ENCODE results near the gene TBC1D22A. TPM values are rescaled to one million over a fixed set of nuclear protein-coding genes. Genes with fewer than 3 reads are reported as not detected.

Gene TBC1D22A
- total RNA-seq, 1 donor from 2014 or later = 41.0 TPM

DNA sequence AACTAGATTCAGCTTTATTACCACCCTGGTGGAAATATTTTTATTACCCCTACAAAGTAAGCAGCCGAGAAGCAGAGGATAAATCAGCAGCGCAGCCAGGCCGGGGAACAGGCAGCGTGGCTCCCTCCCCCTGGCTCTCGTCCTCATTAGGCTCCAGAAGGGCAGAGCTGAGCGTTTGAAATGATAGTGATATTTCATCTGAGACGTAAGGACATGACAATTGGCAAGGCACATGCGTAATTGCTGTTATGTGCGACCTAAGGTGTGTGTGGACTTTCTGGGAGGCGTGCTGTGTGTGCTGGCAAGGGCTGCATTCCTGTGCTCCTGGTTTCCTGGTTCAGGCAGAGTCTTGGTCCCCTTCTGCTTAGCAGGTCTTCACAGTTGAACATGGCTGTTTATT lies 247.8 kb downstream of the TBC1D22A start:
- Mint-ChIP-seq H3K9me3 (no peaks in the 10 kb centered on the region), H3K4me1 (no peaks in the 10 kb centered on the region)

GRCh38 chr22:47011131-47011858 lies 248.8 kb downstream of the TBC1D22A start:
- Mint-ChIP-seq H3K4me1 (no peaks in the 10 kb centered on the region), H3K4me3 (no peak overlapping the region), H3K27ac (no peak overlapping the region), H3K36me3 (ENCODE audit: low read depth) (peaks cover 2% of the 10 kb centered on the region), H3K27me3 (no peaks in the 10 kb centered on the region), H3K9me3 (no peaks in the 10 kb centered on the region)
- intact Hi-C loops (cut with micrococcal nuclease) = no loop called here
- no peak for DNase-seq

More for the DNA sequence above, 247.8 kb downstream of the TBC1D22A start:
- peaks cover 2% of the 10 kb centered on the region for H3K36me3 Mint-ChIP-seq (ENCODE audit: low read depth)
- H3K27ac Mint-ChIP-seq = no peak overlapping the region
- intact Hi-C loops (cut with micrococcal nuclease) = no loop called here
- no peak for DNase-seq
- no peak overlapping the region for H3K4me3 Mint-ChIP-seq
- no peaks in the 10 kb centered on the region for H3K27me3 Mint-ChIP-seq

GRCh38 chr22:47011859-47012258 lies 249.4 kb downstream of the TBC1D22A start:
- peaks cover 2% of the 10 kb centered on the region for H3K36me3 Mint-ChIP-seq (ENCODE audit: low read depth)
- no peaks in the 10 kb centered on the region for H3K27me3 Mint-ChIP-seq
- no peaks in the 10 kb centered on the region for H3K4me1 Mint-ChIP-seq
- no peak for DNase-seq
- H3K9me3 Mint-ChIP-seq = no peaks in the 10 kb centered on the region
- H3K27ac Mint-ChIP-seq = no peak overlapping the region
- no peak overlapping the region for H3K4me3 Mint-ChIP-seq
- intact Hi-C loops (cut with micrococcal nuclease) = no loop called here

DNA sequence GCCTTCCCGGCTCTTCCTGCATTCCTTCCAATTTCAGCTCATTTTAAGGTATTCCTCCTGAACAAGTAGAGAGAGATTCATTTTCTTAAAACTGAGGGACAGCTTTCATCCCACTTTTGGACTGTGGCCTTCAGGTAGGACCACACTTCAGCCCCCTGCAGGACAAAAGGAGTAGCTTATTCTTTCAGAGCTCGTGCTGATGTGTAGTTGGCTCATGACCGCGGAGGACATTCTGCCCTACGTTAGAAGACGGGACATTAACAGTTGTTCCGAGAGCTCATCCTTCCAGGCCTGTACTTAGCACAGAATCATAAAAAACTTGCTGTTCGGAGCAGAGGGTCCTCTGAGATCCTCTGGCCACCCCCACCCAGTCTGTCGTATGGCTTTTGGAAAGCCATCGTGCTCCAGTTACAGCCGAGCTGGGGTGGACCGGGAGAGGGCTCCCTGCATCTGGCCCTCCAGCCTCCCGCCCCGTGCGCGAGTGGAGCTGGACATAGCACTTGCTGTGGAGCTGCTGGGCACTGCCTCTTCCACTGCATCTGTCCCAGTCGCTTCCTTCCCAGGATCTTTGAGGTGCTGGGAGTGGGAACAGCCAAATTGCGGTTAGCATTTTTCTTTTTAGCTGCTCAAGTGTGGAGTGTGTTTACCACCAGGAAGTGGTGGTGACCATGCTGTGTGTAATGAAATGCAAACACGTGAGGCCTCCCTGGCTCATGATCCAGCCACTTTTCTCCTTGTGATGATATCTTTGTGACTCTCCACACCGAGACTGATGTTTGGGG lies 250.3 kb downstream of the TBC1D22A start:
- no peak overlapping the region for H3K4me3 Mint-ChIP-seq
- H3K27ac Mint-ChIP-seq = peak overlapping the region; percentile 7
- no peaks in the 10 kb centered on the region for H3K9me3 Mint-ChIP-seq
- no peak for DNase-seq
- intact Hi-C loops (cut with micrococcal nuclease) = no loop called here
- no peaks in the 10 kb centered on the region for H3K27me3 Mint-ChIP-seq
- peaks cover 5% of the 10 kb centered on the region for H3K36me3 Mint-ChIP-seq (ENCODE audit: low read depth)
- H3K4me1 Mint-ChIP-seq = no peaks in the 10 kb centered on the region

- Mint-ChIP-seq H3K4me1 (no peaks in the 10 kb centered on the region), H3K27ac (no peak overlapping the region), H3K4me3 (no peak overlapping the region), H3K27me3 (no peaks in the 10 kb centered on the region), H3K36me3 (ENCODE audit: low read depth) (peaks cover 8% of the 10 kb centered on the region), H3K9me3 (no peaks in the 10 kb centered on the region)
- intact Hi-C loops (cut with micrococcal nuclease) = no loop called here
- no peak for DNase-seq
Measured at GRCh38 chr22:47013861-47014635, 251.6 kb downstream of the TBC1D22A start.

GRCh38 chr22:47014636-47015345 lies 252.3 kb downstream of the TBC1D22A start:
- DNase-seq = no peak

GRCh38 chr22:47015589-47016178 lies 253.2 kb downstream of the TBC1D22A start:
- peaks cover 14% of the 10 kb centered on the region for H3K9me3 Mint-ChIP-seq
- H3K4me3 Mint-ChIP-seq = no peak overlapping the region
- no peak for DNase-seq
- peaks cover 10% of the 10 kb centered on the region for H3K4me1 Mint-ChIP-seq
- intact Hi-C loops (cut with micrococcal nuclease) = no loop called here
- H3K36me3 Mint-ChIP-seq (ENCODE audit: low read depth) = peaks cover 23% of the 10 kb centered on the region
- H3K27ac Mint-ChIP-seq = no peak overlapping the region
- H3K27me3 Mint-ChIP-seq = no peaks in the 10 kb centered on the region

More at GRCh38 chr22:47014636-47015345, 252.3 kb downstream of the TBC1D22A start:
- peaks cover 7% of the 10 kb centered on the region for H3K9me3 Mint-ChIP-seq
- intact Hi-C loops (cut with micrococcal nuclease) = no loop called here
- H3K36me3 Mint-ChIP-seq (ENCODE audit: low read depth) = peaks cover 15% of the 10 kb centered on the region
- H3K27ac Mint-ChIP-seq = no peak overlapping the region
- H3K4me3 Mint-ChIP-seq = no peak overlapping the region
- H3K27me3 Mint-ChIP-seq = no peaks in the 10 kb centered on the region
- peaks cover 4% of the 10 kb centered on the region for H3K4me1 Mint-ChIP-seq

DNA sequence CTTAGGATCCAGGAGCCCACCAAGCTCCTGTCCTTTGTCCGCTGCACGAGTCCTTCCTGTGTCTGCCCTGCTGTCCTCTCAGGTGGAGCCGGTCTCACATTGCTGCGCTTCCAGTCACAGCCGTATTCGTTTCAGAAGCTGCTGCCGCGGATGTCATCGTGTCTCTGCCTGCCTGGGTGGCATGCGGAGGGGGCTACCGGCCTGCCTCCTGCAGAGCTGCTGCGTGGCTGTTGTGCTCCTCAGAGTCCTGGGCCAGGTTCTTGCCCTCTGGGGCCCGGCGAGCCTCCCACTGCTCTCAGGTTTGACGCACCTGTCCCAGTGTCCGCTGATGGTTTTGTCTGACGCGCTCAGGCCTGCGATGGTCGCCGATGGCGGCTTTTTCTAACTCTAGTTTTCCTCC lies 254.2 kb downstream of the TBC1D22A start:
- peaks cover 26% of the 10 kb centered on the region for H3K36me3 Mint-ChIP-seq (ENCODE audit: low read depth)
- peaks cover 14% of the 10 kb centered on the region for H3K9me3 Mint-ChIP-seq
- no peak overlapping the region for H3K27ac Mint-ChIP-seq
- peaks cover 10% of the 10 kb centered on the region for H3K4me1 Mint-ChIP-seq
- H3K27me3 Mint-ChIP-seq = no peaks in the 10 kb centered on the region
- no peak for DNase-seq
- intact Hi-C loops (cut with micrococcal nuclease) = no loop called here
- no peak overlapping the region for H3K4me3 Mint-ChIP-seq

DNA sequence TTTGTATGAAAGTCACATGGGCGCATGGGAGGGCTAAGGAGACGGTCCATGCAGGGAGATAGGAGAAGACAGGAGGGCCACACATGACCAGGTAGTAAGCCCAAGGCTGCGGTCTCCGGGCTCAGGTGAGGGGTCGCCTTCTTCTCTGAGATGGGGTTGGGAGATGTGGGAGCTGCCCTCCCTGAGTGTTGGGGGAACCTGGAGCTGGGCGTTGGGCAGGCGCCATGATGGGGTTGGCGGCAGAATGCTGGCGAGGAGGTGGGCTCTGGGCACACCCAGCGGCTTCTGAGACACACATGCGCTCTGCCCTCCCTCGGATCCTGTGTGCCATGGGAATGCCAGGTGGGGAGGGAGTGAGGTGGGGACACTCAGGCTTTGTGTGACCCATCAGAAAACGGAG lies 254.8 kb downstream of the TBC1D22A start:
- Mint-ChIP-seq H3K27me3 (no peaks in the 10 kb centered on the region), H3K9me3 (peaks cover 14% of the 10 kb centered on the region), H3K4me3 (no peak overlapping the region), H3K36me3 (ENCODE audit: low read depth) (peaks cover 32% of the 10 kb centered on the region), H3K27ac (no peak overlapping the region), H3K4me1 (peaks cover 13% of the 10 kb centered on the region)
- intact Hi-C loops (cut with micrococcal nuclease) = no loop called here
- no peak for DNase-seq

DNA sequence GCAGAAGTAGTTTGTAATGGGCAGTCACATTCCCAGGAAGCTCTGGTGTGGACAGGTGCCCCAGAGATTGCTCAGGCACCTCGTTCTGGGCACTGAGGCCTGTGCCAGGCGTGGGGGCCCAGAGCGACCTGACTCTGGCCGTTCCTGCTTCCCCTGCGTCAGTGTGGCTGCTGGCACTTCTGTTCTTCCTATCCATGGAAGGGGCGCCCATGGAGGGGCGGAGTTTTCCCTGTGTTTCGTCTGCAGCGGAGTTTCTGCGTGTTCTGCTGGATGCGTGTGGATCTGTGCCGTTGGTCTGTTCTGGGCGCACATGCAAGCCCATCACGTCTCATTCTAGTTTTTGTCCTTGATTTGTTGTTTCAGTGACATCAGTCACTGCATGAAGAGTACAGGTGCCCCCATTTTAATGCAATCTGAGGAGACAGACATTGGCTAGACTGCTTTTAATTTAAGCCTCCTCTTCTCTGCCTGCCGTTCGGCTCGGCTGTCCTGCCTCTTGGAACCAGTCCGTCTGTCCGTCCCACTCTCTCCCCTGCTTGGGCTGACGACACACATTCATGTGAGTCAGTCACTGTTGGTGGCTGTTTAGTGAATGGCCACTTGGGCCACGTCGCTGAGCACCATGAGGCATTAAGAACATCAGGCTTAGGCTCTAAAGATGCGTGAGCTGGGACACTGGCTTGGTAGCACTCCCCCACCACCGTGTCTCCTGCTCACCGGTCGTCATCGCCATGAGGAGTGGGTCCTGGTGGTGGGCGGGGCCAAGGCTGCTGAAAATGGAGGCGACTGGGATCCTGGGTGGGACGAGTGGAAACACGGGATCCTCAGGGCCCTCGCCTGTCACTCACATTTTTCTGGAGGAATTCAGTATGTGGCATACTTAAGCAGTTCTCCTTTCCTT lies 255.8 kb downstream of the TBC1D22A start:
- H3K4me3 Mint-ChIP-seq = no peak overlapping the region
- H3K4me1 Mint-ChIP-seq = peaks cover 14% of the 10 kb centered on the region
- peaks cover 14% of the 10 kb centered on the region for H3K9me3 Mint-ChIP-seq
- no peaks in the 10 kb centered on the region for H3K27me3 Mint-ChIP-seq
- intact Hi-C loops (cut with micrococcal nuclease) = no loop called here
- H3K27ac Mint-ChIP-seq = no peak overlapping the region
- peaks cover 32% of the 10 kb centered on the region for H3K36me3 Mint-ChIP-seq (ENCODE audit: low read depth)
- no peak for DNase-seq

DNA sequence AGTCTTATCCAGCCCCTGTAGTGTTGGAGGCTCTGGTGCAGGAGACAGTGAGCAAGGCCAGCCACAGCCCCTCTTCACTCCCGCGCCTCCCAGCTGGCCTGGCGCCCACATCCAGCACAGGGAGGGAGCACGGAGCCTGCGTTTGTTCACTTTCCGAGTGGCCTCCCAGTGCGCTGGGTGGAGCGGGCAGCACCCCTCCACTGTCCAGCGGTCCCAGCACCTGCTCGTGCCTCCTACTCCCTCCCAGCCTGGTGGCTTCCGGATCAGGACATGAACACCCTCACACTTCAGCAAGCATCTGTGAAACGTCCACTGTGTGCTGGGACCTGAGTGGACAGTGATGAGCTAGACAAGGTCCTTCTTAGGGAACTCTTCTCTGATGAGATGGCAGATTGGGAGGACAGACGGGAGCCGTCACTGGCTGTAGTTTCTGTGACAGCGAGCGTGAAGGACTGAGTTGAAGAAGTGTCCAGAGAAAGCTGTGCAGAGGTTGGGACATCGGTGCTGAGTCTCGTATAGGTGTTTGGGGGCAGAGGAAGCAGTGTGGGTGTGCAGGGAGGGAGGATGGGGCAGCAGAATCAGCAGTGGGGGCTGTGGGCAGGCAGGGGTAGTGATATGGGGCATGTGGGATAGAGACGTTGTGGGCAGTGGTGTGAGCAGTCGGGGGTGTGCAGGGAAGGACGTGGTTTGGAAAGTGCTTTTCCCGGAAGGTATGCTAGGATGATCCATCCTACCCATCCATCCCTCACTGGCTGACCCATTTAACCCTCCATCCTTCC lies 256.8 kb downstream of the TBC1D22A start:
- H3K4me1 Mint-ChIP-seq = peaks cover 14% of the 10 kb centered on the region
- H3K27me3 Mint-ChIP-seq = no peaks in the 10 kb centered on the region
- no peak for DNase-seq
- H3K36me3 Mint-ChIP-seq (ENCODE audit: low read depth) = peaks cover 36% of the 10 kb centered on the region
- intact Hi-C loops (cut with micrococcal nuclease) = no loop called here
- peak overlapping the region; percentile 20 for H3K27ac Mint-ChIP-seq
- no peak overlapping the region for H3K4me3 Mint-ChIP-seq
- H3K9me3 Mint-ChIP-seq = peaks cover 14% of the 10 kb centered on the region

DNA sequence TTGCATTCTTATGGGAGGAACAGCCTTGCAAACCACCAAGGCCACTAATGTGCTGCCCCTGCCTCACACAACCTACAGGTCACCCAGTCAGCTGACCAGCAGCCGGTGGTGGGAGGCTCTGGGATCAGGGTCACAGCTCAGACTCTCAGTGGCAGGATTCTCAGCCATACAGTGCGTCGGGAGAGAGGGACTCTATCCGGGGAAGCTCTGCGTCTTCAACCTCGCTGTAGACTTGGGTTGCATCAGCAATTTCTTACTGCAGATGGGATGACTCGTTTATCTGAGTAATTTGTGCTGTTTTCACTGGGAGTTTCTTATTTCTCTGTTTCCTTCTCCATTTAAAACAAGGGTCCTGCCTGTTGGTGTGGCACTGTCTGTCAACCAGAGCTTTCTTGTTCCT lies 257.7 kb downstream of the TBC1D22A start:
- peaks cover 14% of the 10 kb centered on the region for H3K9me3 Mint-ChIP-seq
- no peak overlapping the region for H3K4me3 Mint-ChIP-seq
- H3K27ac Mint-ChIP-seq = peak overlapping the region; percentile 41
- no peaks in the 10 kb centered on the region for H3K27me3 Mint-ChIP-seq
- H3K36me3 Mint-ChIP-seq (ENCODE audit: low read depth) = peaks cover 36% of the 10 kb centered on the region
- H3K4me1 Mint-ChIP-seq = peaks cover 14% of the 10 kb centered on the region
- intact Hi-C loops (cut with micrococcal nuclease) = no loop called here
- no peak for DNase-seq

Measured in activated CD4-positive, alpha-beta T cell treated with anti-CD3 and anti-CD28 coated beads, Interleukin-2, amount 10 ng/mL, durations not matched to agents 24 days and 14 days (primary cell).